SK-N-SH (cell line): Measurements from ENCODE around the gene HEXD.

ENCODE experiments used
- CHD2 ChIP-seq: fragments of 150-350 bp; IDR thresholded peaks from 2 replicates; pipeline ENCODE4 v1.6.1; 2018; ENCODE audit warnings: low read length; ENCODE audit not compliant: partially characterized antibody
- CTCF ChIP-seq: fragments of 200-600 bp; sonication (generic); IDR thresholded peaks from 2 replicates; pipeline ENCODE4 v1.6.1; 2017; ENCODE audit warnings: antibody characterized with exemption, mild to moderate bottlenecking, moderate library complexity
- EP300 ChIP-seq, 2 experiments: IDR thresholded peaks; 2 replicates each; pipeline versions ENCODE4 v1.4.0 to v1.6.1; 2012; ENCODE audit warnings: borderline replicate concordance in 1 of 2, low read depth in 1 of 2, low read length in 1 of 2
- FOSL2 ChIP-seq: IDR thresholded peaks from 2 replicates; pipeline ENCODE4 v1.4.0; 2012; ENCODE audit warnings: low read depth, mild to moderate bottlenecking, moderate library complexity, borderline replicate concordance
- JUND ChIP-seq: IDR thresholded peaks from 2 replicates; pipeline ENCODE4 v1.4.0; 2012
- MEF2A ChIP-seq: IDR thresholded peaks from 2 replicates; pipeline ENCODE4 v1.4.0; 2012; ENCODE audit warnings: low read depth, borderline replicate concordance
- NFIC ChIP-seq: IDR thresholded peaks from 2 replicates; pipeline ENCODE4 v1.4.0; 2012; ENCODE audit warnings: borderline replicate concordance
- RFX5 ChIP-seq: IDR thresholded peaks from 2 replicates; pipeline ENCODE4 v1.6.1; 2012; ENCODE audit warnings: mild to moderate bottlenecking, improper control_type of control experiment, low read length
- TAF1 ChIP-seq: IDR thresholded peaks from 2 replicates; pipeline ENCODE4 v1.6.1; 2012; ENCODE audit warnings: low read depth, mild to moderate bottlenecking, low read length, moderate library complexity, borderline replicate concordance
- TCF12 ChIP-seq: IDR thresholded peaks from 2 replicates; pipeline ENCODE4 v1.4.0; 2012
- USF2 ChIP-seq: fragments of 150-350 bp; IDR thresholded peaks from 2 replicates; pipeline ENCODE4 v1.6.1; 2017; ENCODE audit warnings: antibody characterized with exemption, low read length, low read depth, borderline replicate concordance

- TF ChIP-seq CTCF, result no peak
- TF ChIP-seq CHD2, result no peak
- TF ChIP-seq NFIC, result no peak
- no peak for TF ChIP-seq EP300 (IDR thresholded peaks at IDR 0.05; ENCODE audit: borderline replicate concordance in 1 of 2, low read depth in 1 of 2, low read length in 1 of 2)
- no peak for TF ChIP-seq RFX5
- no peak for TF ChIP-seq TAF1
- TF ChIP-seq USF2, result no peak
- no peak for TF ChIP-seq JUND
- no peak for TF ChIP-seq TCF12
- TF ChIP-seq FOSL2, result no peak
- no peak for TF ChIP-seq MEF2A
These were observed 71.8 kb downstream of the HEXD start for GRCh38 chr17:82489851-82490511.
